GM12878 (cell line): ENCODE data around the gene TSC22D3. TPM values are rescaled to one million over a fixed set of nuclear protein-coding genes. Genes with fewer than 3 reads are reported as not detected.

Source experiments
- ATF7 ChIP-seq: fragments of 450-650 bp; IDR thresholded peaks from 2 replicates; pipeline ENCODE4 v1.6.1; 2016; ENCODE audit warnings: low read depth, mild to moderate bottlenecking
- BCL3 ChIP-seq: IDR thresholded peaks from 2 replicates; pipeline ENCODE4 v1.6.1; 2011; ENCODE audit warnings: borderline replicate concordance, low read depth, mild to moderate bottlenecking, moderate library complexity, low read length; ENCODE audit not compliant: insufficient read depth, poor library complexity, severe bottlenecking
- CHD2 ChIP-seq: IDR thresholded peaks from 2 replicates; pipeline ENCODE4 v1.6.1; 2011; ENCODE audit warnings: low read depth, low read length, improper control_type of control experiment, borderline replicate concordance
- FOXK2 ChIP-seq: fragments of 450-650 bp; IDR thresholded peaks from 2 replicates; pipeline ENCODE4 v1.6.1; 2017; ENCODE audit warnings: mild to moderate bottlenecking, moderate library complexity
- HSF1 ChIP-seq: fragments of 150-350 bp; IDR thresholded peaks from 2 replicates; pipeline ENCODE4 v1.6.1; 2014; ENCODE audit warnings: mild to moderate bottlenecking, low read depth, low read length
- IRF3 ChIP-seq: fragments of 450-650 bp; IDR thresholded peaks from 2 replicates; pipeline ENCODE4 v1.6.1; 2014; ENCODE audit warnings: mild to moderate bottlenecking
- NFYA ChIP-seq: IDR thresholded peaks from 2 replicates; pipeline ENCODE4 v1.6.1; 2011; ENCODE audit warnings: low read depth, mild to moderate bottlenecking, low read length, improper control_type of control experiment, borderline replicate concordance
- NKRF ChIP-seq: fragments of 450-650 bp; conservative IDR thresholded peaks from 2 replicates; pipeline ENCODE4 v1.6.1; 2017; ENCODE audit warnings: mild to moderate bottlenecking, moderate library complexity
- NR2C2 ChIP-seq: IDR thresholded peaks from 2 replicates; pipeline ENCODE4 v1.6.1; 2011; ENCODE audit warnings: borderline replicate concordance, low read depth; ENCODE audit not compliant: control insufficient read depth, insufficient read length
- REST ChIP-seq: IDR thresholded peaks from 2 replicates; pipeline ENCODE4 v1.6.1; 2012; ENCODE audit warnings: mild to moderate bottlenecking, low read depth, low read length
- SMAD5 ChIP-seq: IDR thresholded peaks from 2 replicates; pipeline ENCODE4 v1.6.1; 2016; ENCODE audit warnings: antibody characterized with exemption, low read depth
- SREBF2 ChIP-seq: IDR thresholded peaks from 2 replicates; pipeline ENCODE4 v1.6.1; 2012; ENCODE audit warnings: mild to moderate bottlenecking, low read length
- SUPT20H ChIP-seq: IDR thresholded peaks from 2 replicates; pipeline ENCODE4 v1.6.1; 2011; ENCODE audit warnings: low read depth, mild to moderate bottlenecking, low read length, moderate library complexity, borderline replicate concordance; ENCODE audit not compliant: control insufficient read depth
- SUZ12 ChIP-seq: fragments of 200-600 bp; sonication (generic); IDR thresholded peaks from one replicate; pipeline ENCODE4 v1.6.1; 2018; ENCODE audit warnings: antibody characterized with exemption, mild to moderate bottlenecking; ENCODE audit not compliant: unreplicated experiment
- ZBTB33 ChIP-seq: fragments of 450-650 bp; IDR thresholded peaks from 2 replicates; pipeline ENCODE4 v1.6.1; 2017; ENCODE audit warnings: mild to moderate bottlenecking
- ZNF217 ChIP-seq: fragments of 450-650 bp; IDR thresholded peaks from 2 replicates; pipeline ENCODE4 v1.6.1; 2017; ENCODE audit warnings: antibody characterized with exemption, mild to moderate bottlenecking
- polyA plus RNA-seq, 11 experiments: library from polyadenylated mRNA; depleted of rRNA in 4 of 11; unstranded in 6 of 11; stranded (reverse) in 5 of 11; fragments of >200 nt; fragmentation: Nextera tagmentation in 4 of 11; fragmentation: Illumina TruSeq in 1 of 11; extraction: Ambion mirVana in 4 of 11; extraction: Trizol in 1 of 11; gene quantifications; 1 replicate in 1 of 11; 2 replicates in 10 of 11; pipeline versions ENCODE4 v1.2.1 to v1.2.3, GENCODE V29; 2011 to 2016; ENCODE audit warnings: inconsistent platforms in 2 of 11, missing spikeins in 2 of 11, low read depth in 1 of 11
- total RNA-seq, 4 experiments: library from RNA; depleted of rRNA in 3 of 4; stranded (reverse); fragments of >200 nt in 3 of 4; fragmentation: Illumina TruSeq in 1 of 4; extraction: Trizol in 1 of 4; gene quantifications; 2 replicates each; pipeline versions ENCODE4 v1.2.1 to v1.2.3, GENCODE V29; 2013 to 2021

Gene TSC22D3
- total and polyA plus RNA-seq, 10 of the 15 experiments (the other 5 are each of a cell fraction or from before 2014, with no cell fraction given): 4.6 to 122 (median 16.1) TPM

- no peak for TF ChIP-seq ZBTB33
- no peak for TF ChIP-seq SMAD5
- no peak for TF ChIP-seq FOXK2
- TF ChIP-seq SUZ12: no peak
- no peak for TF ChIP-seq IRF3
- no peak for TF ChIP-seq SREBF2
- TF ChIP-seq BCL3: no peak
- no peak for TF ChIP-seq NR2C2
- peak; percentile 39; the same call in 1 of the 2 replicates for TF ChIP-seq CHD2
- no peak for TF ChIP-seq HSF1
- TF ChIP-seq SUPT20H: no peak
- TF ChIP-seq ATF7: peak; percentile 40; the same call in 1 of the 2 replicates
- no peak for TF ChIP-seq NKRF
- TF ChIP-seq REST: no peak
- no peak for TF ChIP-seq NFYA
- no peak for TF ChIP-seq ZNF217
Measured at GRCh38 chrX:107710617-107711391, 64.8 kb downstream of the TSC22D3 start (continued).
